GM23338 (cell line): Measurements from ENCODE around the gene URM1.

Experiments
- CREB1 ChIP-seq: fragments of 250-450 bp; sonication (Bioruptor Pico); IDR thresholded peaks from 2 replicates; pipeline ENCODE4 v1.5.0; 2020; ENCODE audit warnings: low read depth, mild to moderate bottlenecking, moderate library complexity
- CTCF ChIP-seq, 2 experiments: fragments of 200-600 bp in 1 of 2; sonication (generic) in 1 of 2; conservative IDR thresholded peaks; 2 replicates each; pipeline versions ENCODE4 v1.5.1 to v1.6.1; 2016 to 2017; ENCODE audit warnings: antibody characterized with exemption in 2 of 2, low read depth in 2 of 2, mild to moderate bottlenecking in 2 of 2, moderate library complexity in 1 of 2
- ETS1 ChIP-seq: IDR thresholded peaks from 2 replicates; pipeline ENCODE4 v1.6.1; 2016; ENCODE audit warnings: antibody characterized with exemption
- EZH2 ChIP-seq: fragments of 200-600 bp; sonication (generic); IDR thresholded peaks from one replicate; pipeline ENCODE4 v1.8.0; 2017; ENCODE audit warnings: antibody characterized with exemption, mild to moderate bottlenecking, low read depth; ENCODE audit not compliant: unreplicated experiment
- EZH2phosphoT487 ChIP-seq: fragments of 200-600 bp; sonication (generic); IDR thresholded peaks from one replicate; pipeline ENCODE4 v1.8.1; 2018; ENCODE audit warnings: antibody characterized with exemption; ENCODE audit not compliant: unreplicated experiment
- JUNB ChIP-seq: IDR thresholded peaks from one replicate; pipeline ENCODE4 v1.6.1; 2016; ENCODE audit warnings: antibody characterized with exemption; ENCODE audit not compliant: unreplicated experiment
- NANOG ChIP-seq: IDR thresholded peaks from 2 replicates; pipeline ENCODE4 v1.6.1; 2016; ENCODE audit warnings: antibody characterized with exemption, borderline replicate concordance
- POLR2AphosphoS5 ChIP-seq: IDR thresholded peaks from 2 replicates; pipeline ENCODE4 v1.6.1; 2016; ENCODE audit warnings: antibody characterized with exemption, low read depth
- REST ChIP-seq: IDR thresholded peaks from one replicate; pipeline ENCODE4 v1.6.1; 2018; ENCODE audit warnings: antibody characterized with exemption; ENCODE audit not compliant: unreplicated experiment
- STAT1 ChIP-seq: IDR thresholded peaks from one replicate; pipeline ENCODE4 v1.6.1; 2016; ENCODE audit warnings: antibody characterized with exemption; ENCODE audit not compliant: unreplicated experiment

GRCh38 chr9:128434340-128434739 is 63.2 kb downstream of the URM1 start:
- no peak for TF ChIP-seq REST
- TF ChIP-seq CTCF (conservative IDR thresholded peaks at IDR 0.05; ENCODE audit: low read depth in 2 of 2): no peak
- TF ChIP-seq POLR2AphosphoS5: no peak
- no peak for TF ChIP-seq NANOG
- no peak for TF ChIP-seq JUNB
- TF ChIP-seq EZH2: no peak
- no peak for TF ChIP-seq CREB1 (CRISPR knock-in tag)
- no peak for TF ChIP-seq ETS1
- no peak for TF ChIP-seq EZH2phosphoT487
- no peak for TF ChIP-seq STAT1
